GM21529 (cell line): ENCODE results near the gene FREM1.

ENCODE experiments used
- ATAC-seq: cut with Tn5 transposase; IDR thresholded peaks from one replicate; pipeline ENCODE4 v1.9.1; 2021; ENCODE audit not compliant: unreplicated experiment

Gene FREM1

DNA sequence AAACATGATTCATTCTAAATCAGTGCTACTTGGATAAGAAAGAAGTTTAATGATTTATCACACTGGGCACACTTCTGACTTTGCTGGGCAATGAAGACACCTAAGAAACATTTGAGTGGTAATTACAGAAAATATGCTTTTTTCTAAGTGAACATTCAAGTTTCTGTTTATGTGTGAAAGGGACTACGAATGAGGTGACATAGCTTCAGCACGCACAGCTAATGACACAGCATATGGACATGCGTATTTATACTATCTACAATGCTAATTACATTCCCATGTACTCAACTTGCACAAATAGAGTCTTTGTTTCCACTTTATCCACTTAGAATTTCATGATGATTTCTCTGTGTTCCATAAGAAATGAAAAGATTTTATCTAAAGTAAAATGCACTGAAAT lies 40.6 kb downstream of the FREM1 start:
- no peak for ATAC-seq

DNA sequence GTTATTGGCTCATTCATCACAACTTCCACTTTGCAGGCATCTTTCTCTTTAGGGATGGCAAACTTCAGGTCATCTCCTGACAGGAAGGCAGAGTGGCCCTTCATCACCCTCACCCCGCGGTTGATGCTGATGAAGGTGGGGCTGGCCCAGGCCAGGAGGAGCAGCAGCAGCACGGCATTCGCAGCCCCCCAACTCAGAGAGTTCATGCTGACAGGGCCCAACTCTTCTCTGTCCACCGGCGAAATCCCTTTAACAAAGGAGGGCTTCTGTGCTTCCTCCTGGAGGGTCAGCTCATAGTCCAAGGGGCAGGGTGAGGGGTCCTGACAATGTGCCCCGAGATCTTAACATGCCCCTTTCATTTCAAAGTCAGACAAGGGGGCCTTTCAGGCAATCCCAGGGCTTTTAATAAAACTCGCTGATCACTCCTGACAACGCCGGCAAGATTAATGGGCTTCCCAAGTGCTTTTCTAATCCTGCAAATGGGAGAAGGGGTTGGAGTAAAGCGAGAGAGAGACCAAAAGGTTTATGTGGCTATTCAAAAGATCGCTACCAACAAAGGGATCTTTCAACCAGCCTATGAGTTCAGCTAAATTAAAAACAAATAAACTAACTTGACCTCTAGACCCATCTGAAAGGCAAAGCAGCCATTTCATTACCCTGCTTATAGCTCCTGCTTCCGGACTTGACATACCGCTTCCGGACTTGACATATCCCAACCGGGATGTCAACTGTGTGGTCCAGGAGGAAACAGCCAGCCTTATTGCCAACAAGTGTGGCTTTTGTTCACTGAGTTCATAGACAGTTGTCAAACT lies 41.2 kb downstream of the FREM1 start:
- ATAC-seq: no peak

DNA sequence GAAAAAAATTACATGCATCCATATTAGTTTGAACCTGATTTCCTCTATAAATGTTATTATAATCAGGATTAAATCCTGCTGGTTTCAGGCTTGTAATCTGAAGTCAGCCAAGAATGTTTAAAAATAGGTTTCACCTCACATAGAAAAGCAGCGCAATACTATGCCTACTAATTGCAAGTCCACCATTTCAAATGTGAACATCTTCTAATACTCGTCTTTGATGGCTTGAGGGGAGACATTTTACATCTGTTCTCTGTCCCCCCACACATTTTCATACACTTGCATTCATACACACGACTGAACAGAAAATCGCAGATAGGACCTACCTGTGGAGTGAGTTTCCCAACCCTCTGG lies 41.8 kb downstream of the FREM1 start:
- no peak for ATAC-seq

DNA sequence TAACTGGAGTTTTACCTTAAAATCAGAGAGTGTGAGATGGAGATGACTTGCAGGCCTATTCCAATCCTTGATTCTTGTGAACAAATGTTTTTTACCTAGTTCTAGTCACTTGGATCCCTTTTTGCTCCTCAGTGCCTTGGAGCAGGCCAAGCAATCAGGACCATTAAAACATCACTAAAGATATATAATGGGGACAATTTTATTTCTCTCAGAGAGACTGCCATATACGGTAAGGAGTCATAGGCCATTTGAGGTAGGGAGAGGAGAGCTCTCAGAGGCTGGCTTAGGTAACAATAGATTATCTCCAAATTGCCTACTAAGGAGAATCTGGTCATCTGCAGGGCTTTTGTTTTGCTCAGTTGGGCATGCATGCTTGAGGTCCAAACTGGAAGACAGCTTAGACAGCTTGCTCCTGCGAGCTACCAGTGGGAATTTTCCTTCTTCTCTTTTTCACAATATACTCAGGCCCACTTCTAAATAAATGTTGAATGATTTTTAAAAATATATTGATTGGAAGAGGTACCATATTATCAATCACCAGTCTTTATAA lies 44.0 kb downstream of the FREM1 start:
- ATAC-seq: no peak

DNA sequence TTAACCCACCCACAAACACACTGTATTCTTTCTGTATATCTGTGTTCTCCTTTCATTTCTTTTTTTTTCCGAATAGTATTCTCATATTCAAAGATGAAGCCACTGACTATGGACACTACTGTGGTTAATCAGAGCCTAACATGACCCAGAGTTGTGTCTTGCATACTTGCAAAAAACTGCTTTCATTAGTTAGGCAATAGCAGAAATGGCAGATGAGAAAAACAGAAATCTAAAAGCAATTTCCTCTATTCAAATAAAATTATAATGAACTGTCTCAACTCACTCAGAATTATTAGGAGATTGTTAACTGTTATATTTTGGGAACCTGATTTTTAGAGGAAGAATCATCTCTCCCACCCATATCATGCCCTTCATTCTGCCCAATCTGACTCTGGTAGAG lies 45.9 kb downstream of the FREM1 start:
- ATAC-seq: no peak

GRCh38 chr9:14863402-14863801 lies 46.8 kb downstream of the FREM1 start:
- ATAC-seq: no peak

DNA sequence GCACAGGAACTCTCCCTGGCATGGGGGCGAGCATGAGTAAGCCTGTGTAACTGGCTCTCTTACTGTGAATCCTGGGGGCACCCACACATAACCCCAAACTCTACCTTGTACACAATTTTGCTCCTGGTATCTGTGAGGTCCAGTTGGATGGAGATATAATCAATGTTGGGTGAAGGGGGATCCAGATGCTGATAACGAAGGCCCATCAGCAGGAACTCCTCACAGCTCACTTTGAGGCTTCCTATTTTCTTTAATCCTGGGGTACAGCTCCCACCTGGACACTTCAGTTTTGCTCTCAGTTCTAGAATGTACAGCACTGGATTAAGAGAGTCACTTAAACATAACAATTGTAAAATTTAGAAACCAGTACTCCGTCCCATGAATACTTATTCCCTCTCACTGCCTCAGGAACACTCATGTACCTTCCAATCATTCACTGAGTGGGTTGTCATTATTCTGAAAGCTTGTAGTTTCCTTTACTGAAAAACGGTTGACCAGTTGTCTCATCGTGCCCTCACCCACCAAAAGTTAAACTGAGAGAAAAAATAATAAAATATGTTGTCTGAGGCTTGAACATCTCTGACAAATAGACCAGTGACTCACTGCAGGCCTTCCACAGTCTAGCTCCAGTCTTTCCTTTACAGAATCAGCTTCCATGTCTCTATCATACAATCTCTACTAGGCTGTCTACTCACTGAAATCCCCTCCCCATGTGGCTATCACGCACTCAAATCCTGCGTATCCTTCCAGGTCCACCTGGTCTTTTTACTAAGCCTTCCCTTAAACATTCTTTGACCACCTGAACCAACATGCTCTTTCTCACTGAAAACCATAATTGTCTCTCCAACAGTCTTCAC lies 52.6 kb downstream of the FREM1 start:
- ATAC-seq: no peak

DNA sequence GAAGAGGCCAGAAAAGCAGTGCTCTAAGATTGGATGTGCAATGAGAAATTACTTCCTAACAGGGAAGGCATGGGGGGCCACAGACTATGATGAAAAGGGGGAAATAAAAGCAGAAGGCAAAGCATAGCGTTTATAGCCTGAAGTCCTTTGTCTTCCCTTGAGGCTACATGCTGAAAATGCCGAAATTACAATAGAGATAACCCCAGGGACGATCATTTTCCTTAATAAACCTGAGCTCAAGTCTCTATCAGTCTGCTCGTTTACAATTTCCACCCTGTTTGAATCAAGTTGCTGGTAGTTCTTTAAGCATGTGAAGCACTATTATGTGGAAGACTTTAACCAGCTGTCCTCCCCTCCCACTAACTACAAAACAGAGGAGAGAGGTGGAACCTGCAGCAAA lies 60.4 kb downstream of the FREM1 start:
- ATAC-seq: no peak

- ATAC-seq: no peak
Observed at GRCh38 chr9:14849296-14849695, 60.9 kb downstream of the FREM1 start.

DNA sequence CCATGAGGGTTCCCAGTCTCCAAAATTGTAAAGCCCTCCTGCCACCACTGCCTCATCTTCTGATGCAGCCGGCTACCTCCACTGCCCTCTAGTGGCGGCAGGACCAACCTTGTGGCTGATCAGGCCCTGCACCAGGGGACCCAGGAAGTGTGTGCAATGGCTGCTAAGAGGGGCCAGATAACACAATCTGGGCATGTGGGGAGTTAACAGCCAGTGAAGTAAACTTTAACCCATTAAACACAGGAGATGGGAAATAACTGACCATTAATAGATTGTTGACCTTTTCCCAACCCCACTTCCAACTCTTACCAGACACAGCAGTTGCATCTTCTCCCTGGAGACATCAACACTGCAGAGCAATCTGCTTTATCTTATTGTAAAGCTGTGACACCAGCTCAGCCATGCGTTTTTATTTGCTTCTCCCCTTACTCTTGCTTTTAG lies 63.3 kb downstream of the FREM1 start:
- ATAC-seq: peak; percentile 99

DNA sequence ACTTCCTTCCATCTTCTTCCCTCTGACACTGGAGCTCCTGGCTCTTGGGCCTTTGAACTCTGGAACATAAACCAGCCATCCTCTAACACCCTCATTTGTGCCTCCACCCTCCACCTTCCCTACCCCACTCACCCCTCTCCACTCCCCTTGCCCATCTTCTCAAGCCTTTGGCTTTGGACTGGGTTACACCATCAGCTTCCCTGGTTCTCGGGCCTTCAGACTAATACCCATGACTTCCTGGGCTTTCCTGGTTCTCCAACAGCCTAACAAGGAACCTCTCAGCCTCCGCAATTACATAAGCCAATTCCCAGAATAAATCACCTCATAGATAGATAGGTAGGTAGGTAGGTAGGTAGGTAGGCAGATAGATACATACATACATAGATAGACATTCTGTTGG lies 67.1 kb downstream of the FREM1 start:
- no peak for ATAC-seq

DNA sequence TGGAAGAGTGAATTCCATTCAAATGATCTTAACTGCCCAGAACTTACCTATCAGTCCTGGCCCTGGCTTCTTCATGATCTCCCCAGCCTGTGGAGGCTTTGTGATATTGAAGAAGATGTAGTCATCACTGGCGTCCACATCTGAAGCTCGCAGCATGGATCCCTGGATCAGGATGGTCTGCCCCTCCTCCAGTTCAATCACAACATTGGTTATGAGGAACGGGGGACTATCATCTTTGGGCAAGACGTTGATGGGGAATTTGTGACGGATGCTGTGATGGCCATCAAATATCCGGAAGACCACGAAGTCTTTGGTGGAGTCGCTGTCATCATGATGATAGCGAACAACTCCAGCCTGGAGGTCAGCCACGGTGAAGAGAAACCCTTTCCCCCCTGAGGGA lies 68.0 kb downstream of the FREM1 start:
- no peak for ATAC-seq

DNA sequence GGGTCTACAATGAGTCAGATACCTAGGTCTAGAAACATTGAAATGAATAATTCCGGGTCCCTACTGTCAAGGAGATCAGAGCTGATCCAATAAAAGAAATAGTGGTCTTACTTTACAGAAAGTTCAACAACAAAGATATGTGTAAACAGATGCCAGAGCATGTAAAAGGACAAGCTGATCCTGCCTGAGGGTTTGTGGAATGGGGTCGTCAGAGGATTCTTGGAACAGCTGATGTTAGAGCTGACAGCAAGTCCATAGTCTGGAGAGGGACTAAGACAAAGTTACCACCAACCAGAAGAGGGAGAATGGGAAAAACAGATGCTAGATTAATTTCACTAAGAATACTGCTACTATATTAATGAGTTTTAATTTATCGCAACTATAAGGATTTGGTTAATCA lies 71.5 kb downstream of the FREM1 start:
- ATAC-seq: no peak

DNA sequence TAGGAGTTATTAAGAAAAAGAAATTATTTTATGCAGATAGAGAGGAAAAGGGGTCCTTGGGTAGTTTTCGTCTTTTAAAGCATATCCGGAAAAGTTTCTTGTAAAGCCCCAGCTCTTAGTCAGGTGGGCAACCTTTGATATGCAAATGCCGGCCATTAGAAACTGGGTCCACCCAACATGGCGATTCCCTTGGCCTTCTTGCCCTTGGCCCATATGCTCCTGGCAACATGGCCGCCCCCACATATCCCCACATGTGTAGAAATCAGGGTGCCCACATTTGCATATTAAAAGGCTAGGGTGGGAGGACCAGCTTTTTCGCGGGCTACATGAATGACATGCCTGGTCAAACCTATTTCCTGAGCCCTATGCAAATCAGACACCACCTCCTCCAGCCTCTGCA lies 73.3 kb downstream of the FREM1 start:
- no peak for ATAC-seq

DNA sequence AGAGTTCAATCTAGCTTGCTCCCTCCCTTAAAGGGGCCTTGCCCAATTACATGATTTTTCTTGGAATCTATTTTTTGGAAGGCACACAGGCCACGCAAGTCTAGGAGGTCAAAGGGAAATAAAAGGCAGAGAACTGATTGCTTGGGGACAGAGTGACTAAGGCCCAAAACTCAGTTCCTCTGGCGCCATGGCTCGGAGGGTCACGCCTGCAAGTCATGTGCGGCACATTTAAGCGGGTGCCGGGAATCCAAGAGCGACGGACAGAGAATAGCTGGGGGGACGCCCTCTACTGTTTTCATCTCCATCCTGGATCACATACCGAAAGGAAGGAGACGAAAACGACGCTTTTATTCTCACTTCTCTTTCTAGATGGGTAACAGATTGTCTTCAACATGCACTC lies 78.6 kb downstream of the FREM1 start:
- ATAC-seq: no peak

GRCh38 chr9:14831074-14831473 lies 79.2 kb downstream of the FREM1 start:
- ATAC-seq: no peak

- ATAC-seq: no peak
Observed at GRCh38 chr9:14830057-14830456, 80.2 kb downstream of the FREM1 start.

- ATAC-seq: no peak
Observed at GRCh38 chr9:14829204-14829603, 81.0 kb downstream of the FREM1 start.

DNA sequence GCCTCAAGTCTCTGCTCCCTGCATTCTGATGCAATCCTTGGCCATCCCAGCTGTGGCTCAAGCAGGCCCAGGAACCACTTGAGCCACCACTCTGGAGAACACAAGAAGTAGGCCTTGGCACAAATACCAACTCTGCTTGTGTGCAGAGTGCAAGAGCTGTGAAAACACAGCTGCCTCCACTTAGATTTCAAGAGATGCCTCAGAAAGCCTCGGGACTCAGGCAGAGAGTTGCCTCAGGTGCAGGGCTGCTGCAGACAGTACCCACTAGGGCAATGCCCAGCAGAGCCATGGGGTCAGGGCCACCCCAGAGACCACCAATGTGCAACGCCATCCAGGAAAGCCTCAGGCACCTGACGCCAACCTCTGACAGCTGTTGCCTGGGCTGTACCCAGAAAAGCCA lies 82.4 kb downstream of the FREM1 start:
- no peak for ATAC-seq

- ATAC-seq: no peak
Observed at GRCh38 chr9:14824481-14824880, 85.7 kb downstream of the FREM1 start.

- ATAC-seq: no peak
Observed at GRCh38 chr9:14823800-14824199, 86.4 kb downstream of the FREM1 start.

- ATAC-seq: no peak
Observed at GRCh38 chr9:14822666-14823065, 87.6 kb downstream of the FREM1 start.
